Esophagus muscularis mucosa (tissue), 3 donors: ENCODE results near the gene RASSF3.

Source experiments
- CTCF ChIP-seq, 3 experiments: fragments of 200-600 bp in 2 of 3; fragments of 450-650 bp in 1 of 3; sonication (generic) in 2 of 3; IDR thresholded peaks; one replicate each; pipeline ENCODE4 v1.5.1; 2017 to 2019; ENCODE audit warnings: antibody characterized with exemption in 3 of 3, mild to moderate bottlenecking in 2 of 3, moderate library complexity in 1 of 3
- POLR2A ChIP-seq: fragments of 450-650 bp; IDR thresholded peaks from one replicate; pipeline ENCODE4 v1.6.1; 2017; ENCODE audit warnings: antibody characterized with exemption, moderate library complexity, mild to moderate bottlenecking, low read depth
- POLR2AphosphoS5 ChIP-seq, 2 donors: sonication (generic); formaldehyde crosslinking; IDR thresholded peaks; one replicate each; pipeline ENCODE4 v1.6.1; 2017; ENCODE audit warnings: antibody characterized with exemption in 2 of 2

- no peak for TF ChIP-seq CTCF (IDR thresholded peaks at IDR 0.05)
- TF ChIP-seq POLR2AphosphoS5 (IDR thresholded peaks at IDR 0.05): no peak
- TF ChIP-seq POLR2A: no peak
These were observed 132.9 kb downstream of the RASSF3 start for GRCh38 chr12:64743206-64743605.
